T-helper 2 cell (primary cell): ENCODE measurements around the gene OSGEPL1.
"Not testable (repeated sequence)": the region's sequence is repeated elsewhere in the genome, so short reads cannot be mapped to it uniquely, and the experiment has no call there.

Source experiments
- DNase-seq, 5 experiments: peaks; one replicate each; pipeline versions ENCODE4 v3.0.0 to v3.0.0-alpha.2; 2012 to 2022
- total RNA-seq, 2 donors: gene quantifications; one replicate each; lab custom pipeline; 2026; lab: John Stamatoyannopoulos, UW

The OSGEPL1 gene, protein sequence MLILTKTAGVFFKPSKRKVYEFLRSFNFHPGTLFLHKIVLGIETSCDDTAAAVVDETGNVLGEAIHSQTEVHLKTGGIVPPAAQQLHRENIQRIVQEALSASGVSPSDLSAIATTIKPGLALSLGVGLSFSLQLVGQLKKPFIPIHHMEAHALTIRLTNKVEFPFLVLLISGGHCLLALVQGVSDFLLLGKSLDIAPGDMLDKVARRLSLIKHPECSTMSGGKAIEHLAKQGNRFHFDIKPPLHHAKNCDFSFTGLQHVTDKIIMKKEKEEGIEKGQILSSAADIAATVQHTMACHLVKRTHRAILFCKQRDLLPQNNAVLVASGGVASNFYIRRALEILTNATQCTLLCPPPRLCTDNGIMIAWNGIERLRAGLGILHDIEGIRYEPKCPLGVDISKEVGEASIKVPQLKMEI
- total RNA-seq = 5.0 to 10.8 reads per million in 2 donors

- DNase-seq = peak; percentile 68 to 97 (median 88)
Observed at GRCh38 chr2:189762551-189763298, at the start of gene OSGEPL1. Gene OSGEPL1 (minus strand): TSS chr2:189762792. CDS start chr2:189761640, 1,152 bp downstream.

- DNase-seq = no peak
Observed at GRCh38 chr2:189803431-189803830, 40.8 kb upstream of the OSGEPL1 start.

DNA sequence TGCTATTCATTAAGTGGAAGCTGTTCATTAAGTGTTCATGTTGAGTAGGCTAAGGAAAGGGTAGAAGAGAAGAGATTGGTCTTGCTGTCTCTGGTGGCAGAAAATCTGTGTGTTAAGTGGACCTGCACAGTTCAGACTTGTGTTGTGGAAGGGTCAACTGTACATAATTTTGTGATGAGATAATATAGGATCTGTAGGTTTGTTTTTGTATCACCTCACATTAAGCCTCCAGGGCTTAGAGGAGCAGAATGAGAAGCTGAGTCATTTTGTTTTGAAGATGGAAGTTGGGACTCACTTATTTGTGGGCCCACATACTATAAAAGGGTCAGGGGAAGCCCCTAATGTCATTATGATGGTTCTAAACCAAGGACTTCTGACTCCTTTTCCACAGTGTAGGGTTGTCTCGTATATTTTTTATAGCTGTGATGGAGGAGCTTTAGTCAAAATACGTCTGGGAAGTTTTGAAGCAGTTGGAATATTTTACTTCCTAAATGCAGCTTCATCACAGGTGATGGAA lies 39.9 kb upstream of the OSGEPL1 start:
- DNase-seq = no peak

- no peak for DNase-seq
Observed at GRCh38 chr2:189799531-189799930, 36.9 kb upstream of the OSGEPL1 start.

DNA sequence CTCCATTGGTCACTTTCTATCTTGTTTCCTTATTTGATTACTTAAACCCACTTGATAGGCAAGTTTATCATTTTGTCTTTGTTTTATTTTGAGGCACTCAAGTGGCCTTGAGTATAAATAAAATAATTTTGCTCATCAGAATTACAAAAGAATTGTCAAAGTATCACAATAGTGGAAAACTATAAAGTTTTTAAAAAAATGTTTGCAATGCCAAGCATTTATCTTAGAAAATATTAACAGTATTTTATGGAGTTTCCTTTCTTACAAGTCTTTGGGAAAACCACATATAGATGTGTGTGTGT lies 36.4 kb upstream of the OSGEPL1 start:
- no peak for DNase-seq

- peak in 1 of 5 experiments; percentile 69 for DNase-seq
Observed at GRCh38 chr2:189798312-189799029, 35.9 kb upstream of the OSGEPL1 start.

GRCh38 chr2:189797902-189798301 lies 35.3 kb upstream of the OSGEPL1 start:
- DNase-seq = no peak

GRCh38 chr2:189794310-189794709 lies 31.7 kb upstream of the OSGEPL1 start:
- no peak for DNase-seq

DNA sequence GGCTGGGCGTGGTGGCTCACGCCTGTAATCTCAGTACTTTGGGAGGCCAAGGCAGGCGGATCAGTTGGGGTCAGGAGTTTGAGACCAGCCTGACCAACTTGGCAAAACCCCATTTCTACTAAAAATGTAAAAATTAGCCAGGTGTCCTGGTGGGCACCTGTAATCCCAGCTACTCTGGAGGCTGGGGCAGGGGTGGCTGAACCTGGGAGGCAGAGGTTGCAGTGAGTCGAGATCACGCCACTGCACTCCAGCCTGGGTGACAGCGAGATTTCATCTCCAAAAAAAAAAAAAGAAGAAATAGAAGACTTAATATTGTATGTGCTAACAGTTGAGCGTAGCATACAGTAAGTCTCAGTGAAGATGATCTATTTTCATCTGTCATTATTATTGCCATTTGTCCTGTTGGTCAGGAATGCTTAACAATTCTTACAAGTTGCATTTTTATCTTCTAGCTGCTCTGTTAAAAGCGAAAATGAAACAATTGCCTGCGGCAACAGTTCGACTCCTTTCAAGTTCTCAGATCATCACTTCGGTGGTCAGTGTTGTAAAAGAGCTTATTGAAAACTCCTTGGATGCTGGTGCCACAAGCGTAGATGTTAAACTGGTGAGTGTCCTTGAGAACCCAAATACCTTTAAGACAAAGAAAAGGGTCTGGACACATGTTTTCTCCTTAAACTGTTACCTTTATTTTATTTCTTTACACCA lies 28.9 kb upstream of the OSGEPL1 start:
- peak in 2 of 5 experiments; percentile 34 to 82 for DNase-seq

DNA sequence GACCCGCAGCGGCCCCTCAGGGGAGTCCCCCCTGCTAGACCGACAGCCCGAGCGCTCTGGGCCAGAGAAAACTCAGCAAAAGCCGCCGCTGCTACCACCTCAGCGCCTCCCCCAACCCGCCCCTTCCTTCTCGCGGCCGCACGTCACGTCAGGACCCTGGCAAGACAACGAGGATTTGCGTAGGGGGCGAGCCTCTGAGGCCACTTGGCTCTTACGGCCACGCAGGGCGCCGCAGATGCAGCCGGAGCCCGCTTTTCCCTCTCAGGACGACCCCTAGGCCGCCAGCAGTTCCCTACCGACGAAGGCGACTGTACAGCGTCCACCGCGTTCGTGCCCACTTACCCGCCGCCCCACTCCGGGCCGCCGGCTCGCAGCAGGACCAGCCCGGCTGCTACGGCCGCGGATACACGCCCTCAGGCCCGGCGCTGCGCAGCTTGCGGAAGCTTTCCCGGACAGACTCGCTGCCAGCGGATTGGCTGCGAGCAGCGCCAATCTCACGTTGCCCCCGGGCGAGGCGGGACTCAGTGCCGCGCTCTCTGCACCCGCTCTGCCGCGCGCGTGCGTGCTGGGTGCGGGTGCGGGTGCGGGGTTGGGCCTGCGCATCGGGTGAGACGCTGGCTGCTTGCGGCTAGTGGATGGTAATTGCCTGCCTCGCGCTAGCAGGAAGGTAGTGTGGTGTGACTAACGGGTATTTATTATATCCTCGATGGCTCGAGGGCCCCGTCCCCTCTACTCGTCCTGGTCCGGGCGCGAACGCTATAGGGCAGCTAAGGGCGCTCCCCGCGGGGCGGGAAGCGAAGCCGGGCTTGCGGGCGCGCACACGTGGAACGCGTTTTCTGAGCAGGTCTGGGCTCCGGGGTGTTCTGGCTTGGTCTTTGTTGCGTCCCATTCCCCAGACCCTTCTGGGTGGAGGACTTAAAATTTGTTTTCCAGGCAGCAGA lies 21.6 kb upstream of the OSGEPL1 start, which contains the start of the genes ORMDL1 and PMS1:
TSS of gene ORMDL1 (minus strand) at position 413 of the 941 bp plus-strand sequence. CDS start 1,744 bp downstream, outside the sequence.
TSS of gene PMS1 (plus strand) at position 524 of the 941 bp plus-strand sequence. CDS start 7,360 bp downstream, outside the sequence.
- DNase-seq = peak; percentile 86 to 98 (median 90)

DNA sequence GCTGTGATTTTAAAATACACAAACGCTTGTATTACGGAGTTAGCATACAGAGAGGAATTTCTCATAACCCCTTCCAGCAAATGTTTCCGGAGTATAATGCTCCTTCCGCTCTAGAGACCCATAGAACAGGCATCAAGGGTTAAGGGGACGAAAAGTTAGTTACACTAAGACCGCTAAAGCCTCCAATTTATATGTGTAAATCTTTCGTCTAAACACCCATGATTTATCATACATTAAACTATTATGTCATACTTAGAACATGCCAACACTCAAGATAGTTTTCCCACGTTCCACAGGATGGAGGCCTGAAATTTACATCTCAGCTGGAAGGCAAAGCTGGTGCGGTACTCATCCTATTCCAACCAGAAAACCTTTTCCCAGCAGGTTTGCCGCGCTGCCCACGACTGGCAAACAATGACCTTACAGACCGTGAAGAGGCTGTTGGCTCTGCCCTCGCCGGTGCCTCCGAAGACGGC lies 20.9 kb upstream of the OSGEPL1 start:
- DNase-seq = peak in 1 of 5 experiments; percentile 61

DNA sequence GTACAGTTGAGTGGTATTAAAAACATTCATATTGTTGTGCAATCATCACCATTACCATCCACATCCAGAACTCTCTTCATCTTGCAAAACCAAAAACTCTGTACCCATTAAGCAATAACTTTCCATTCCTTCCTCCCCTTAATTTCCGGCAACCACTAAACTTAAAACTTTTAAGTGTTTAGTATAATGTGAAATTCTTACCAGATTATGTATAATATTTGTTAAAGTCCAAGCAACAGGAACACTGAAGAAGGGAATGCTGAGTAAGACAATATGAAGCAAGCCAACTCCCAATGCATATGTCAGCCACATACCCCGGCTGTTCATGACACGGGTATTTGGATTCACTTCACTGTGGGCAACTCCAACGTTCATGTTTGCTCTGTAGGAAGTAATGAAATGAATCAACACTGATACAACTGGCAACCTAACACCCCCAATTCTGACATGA lies 19.7 kb upstream of the OSGEPL1 start:
- peak in 1 of 5 experiments; percentile 85 for DNase-seq

DNA sequence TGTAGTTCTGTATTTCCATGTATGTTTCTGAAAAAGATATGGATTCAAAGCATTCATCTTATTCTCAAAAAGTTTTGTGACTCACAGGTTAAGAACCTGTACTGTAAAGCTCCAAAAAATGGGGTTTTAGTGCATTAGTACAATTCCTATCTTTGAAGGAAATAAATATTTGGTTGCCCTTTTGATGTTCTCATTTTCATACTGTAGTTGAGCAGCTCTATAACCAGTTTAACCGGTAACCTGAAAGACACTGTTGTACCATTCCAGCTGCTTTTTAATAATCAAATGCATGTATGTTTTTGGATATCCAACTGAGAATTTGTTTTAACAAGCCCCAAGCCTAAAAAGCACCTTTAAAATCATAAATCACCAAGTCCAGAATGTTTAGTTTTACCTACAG lies 9.6 kb upstream of the OSGEPL1 start:
- no peak for DNase-seq

- DNase-seq = no peak
Observed at GRCh38 chr2:189770590-189771322, 8.2 kb upstream of the OSGEPL1 start.

- DNase-seq = peak in 1 of 5 experiments; percentile 20
Observed at GRCh38 chr2:189763908-189764661, 1.5 kb upstream of the OSGEPL1 start.

- no peak for DNase-seq
Observed at GRCh38 chr2:189762229-189762550, 402 bp downstream of the OSGEPL1 start.

DNA sequence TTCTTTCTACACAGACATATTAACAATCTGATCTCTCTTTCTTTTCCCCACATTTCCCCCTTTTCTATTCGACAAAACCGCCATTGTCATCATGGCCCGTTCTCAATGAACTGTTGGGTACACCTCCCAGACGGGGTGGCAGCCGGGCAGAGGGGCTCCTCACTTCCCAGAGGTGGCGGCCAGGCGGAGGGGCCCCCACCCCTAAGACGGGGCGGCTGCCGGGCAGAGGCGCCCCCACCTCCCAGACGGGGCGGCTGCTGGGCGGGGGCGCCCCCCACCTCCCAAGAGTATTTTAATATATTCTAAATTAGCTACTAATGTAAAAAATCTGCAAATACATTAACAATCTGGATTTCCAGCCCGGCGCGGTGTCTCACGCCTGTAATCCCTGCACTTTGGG lies 2.4 kb downstream of the OSGEPL1 start:
- not testable (repeated sequence) for DNase-seq

GRCh38 chr2:189756311-189756952 lies 6.2 kb downstream of the OSGEPL1 start:
- no peak for DNase-seq
